PC-3 (cell line): ENCODE results near the gene RPL29.

ENCODE experiments used
- EZH2 ChIP-seq: fragments of 300-600 bp; sonication (generic); IDR thresholded peaks from one replicate; pipeline ENCODE4 v1.6.1; 2017; ENCODE audit warnings: antibody characterized with exemption, mild to moderate bottlenecking, low read length; ENCODE audit not compliant: unreplicated experiment
- EZH2phosphoT487 ChIP-seq: fragments of 300-600 bp; sonication (generic); IDR thresholded peaks from 2 replicates; pipeline ENCODE4 v1.6.1; 2018; ENCODE audit warnings: mild to moderate bottlenecking, antibody characterized with exemption, low read length, borderline replicate concordance

DNA sequence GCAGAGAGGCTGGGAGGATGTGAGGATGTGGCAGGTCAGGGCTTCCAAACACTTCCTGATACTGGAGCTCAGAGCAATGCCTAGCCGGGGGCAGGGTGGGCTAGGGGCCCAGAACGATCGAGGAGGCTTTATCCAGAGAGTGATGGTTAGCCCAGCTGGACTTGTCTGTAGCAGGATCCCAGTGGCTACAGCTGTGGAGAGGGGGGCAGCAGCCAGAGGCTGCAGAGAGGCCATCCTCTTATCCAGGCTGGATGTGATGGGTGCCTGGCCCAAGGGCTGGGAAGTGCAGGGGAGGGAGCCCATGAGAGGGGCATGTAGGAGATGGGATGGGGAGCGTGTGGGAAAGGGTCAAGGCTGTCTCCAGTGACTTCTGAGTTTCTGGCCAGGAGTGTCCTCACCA lies 48.9 kb downstream of the RPL29 start:
- no peak for TF ChIP-seq EZH2
- no peak for TF ChIP-seq EZH2phosphoT487
